ENCODE measurements around the gene OR13C4.

DNA sequence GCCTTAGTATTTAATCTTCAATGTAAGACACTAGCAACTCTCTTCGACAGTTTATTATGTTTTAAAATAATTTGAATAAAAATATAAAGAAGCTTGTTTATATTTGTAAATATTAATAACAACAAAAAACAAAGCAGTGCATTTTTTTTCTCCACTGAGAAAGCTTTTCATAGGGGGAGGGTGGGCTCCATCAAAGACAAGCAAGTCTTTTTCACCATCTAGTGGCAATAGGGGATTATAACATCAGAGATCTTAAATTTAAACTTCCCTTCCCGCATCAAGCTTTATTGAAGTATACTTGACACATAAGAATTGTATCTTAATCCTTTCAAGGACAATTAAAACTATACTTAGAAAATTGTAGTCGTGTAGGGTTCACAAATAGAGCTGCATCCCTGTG lies 32.2 kb downstream of the OR13C4 start:
- TF ChIP-seq, protein P1, sequence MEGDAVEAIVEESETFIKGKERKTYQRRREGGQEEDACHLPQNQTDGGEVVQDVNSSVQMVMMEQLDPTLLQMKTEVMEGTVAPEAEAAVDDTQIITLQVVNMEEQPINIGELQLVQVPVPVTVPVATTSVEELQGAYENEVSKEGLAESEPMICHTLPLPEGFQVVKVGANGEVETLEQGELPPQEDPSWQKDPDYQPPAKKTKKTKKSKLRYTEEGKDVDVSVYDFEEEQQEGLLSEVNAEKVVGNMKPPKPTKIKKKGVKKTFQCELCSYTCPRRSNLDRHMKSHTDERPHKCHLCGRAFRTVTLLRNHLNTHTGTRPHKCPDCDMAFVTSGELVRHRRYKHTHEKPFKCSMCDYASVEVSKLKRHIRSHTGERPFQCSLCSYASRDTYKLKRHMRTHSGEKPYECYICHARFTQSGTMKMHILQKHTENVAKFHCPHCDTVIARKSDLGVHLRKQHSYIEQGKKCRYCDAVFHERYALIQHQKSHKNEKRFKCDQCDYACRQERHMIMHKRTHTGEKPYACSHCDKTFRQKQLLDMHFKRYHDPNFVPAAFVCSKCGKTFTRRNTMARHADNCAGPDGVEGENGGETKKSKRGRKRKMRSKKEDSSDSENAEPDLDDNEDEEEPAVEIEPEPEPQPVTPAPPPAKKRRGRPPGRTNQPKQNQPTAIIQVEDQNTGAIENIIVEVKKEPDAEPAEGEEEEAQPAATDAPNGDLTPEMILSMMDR (IDR thresholded peaks at IDR 0.05; ENCODE audit: borderline replicate concordance, extremely low read depth, low read length, poor library complexity, severe bottlenecking), result peak; percentile 40
- no peak for TF ChIP-seq EZH2 (IDR thresholded peaks at IDR 0.05; ENCODE audit: borderline replicate concordance, low read depth, low read length, severe bottlenecking)

Data from DND-41 (cell line).